GM18511 (cell line): ENCODE data around the gene POLR1B.
A peak's percentile ranks its signal among the peaks of the same experiment; 100 is the strongest.
"Not testable (repeated sequence)": the region's sequence is repeated elsewhere in the genome, so short reads cannot be mapped to it uniquely, and the experiment has no call there.

ENCODE experiments used
- ATAC-seq: cut with Tn5 transposase; IDR thresholded peaks from one replicate; pipeline ENCODE4 v1.9.1; 2021; ENCODE audit warnings: mild to moderate bottlenecking, moderate library complexity; ENCODE audit not compliant: unreplicated experiment

POLR1B gene, protein sequence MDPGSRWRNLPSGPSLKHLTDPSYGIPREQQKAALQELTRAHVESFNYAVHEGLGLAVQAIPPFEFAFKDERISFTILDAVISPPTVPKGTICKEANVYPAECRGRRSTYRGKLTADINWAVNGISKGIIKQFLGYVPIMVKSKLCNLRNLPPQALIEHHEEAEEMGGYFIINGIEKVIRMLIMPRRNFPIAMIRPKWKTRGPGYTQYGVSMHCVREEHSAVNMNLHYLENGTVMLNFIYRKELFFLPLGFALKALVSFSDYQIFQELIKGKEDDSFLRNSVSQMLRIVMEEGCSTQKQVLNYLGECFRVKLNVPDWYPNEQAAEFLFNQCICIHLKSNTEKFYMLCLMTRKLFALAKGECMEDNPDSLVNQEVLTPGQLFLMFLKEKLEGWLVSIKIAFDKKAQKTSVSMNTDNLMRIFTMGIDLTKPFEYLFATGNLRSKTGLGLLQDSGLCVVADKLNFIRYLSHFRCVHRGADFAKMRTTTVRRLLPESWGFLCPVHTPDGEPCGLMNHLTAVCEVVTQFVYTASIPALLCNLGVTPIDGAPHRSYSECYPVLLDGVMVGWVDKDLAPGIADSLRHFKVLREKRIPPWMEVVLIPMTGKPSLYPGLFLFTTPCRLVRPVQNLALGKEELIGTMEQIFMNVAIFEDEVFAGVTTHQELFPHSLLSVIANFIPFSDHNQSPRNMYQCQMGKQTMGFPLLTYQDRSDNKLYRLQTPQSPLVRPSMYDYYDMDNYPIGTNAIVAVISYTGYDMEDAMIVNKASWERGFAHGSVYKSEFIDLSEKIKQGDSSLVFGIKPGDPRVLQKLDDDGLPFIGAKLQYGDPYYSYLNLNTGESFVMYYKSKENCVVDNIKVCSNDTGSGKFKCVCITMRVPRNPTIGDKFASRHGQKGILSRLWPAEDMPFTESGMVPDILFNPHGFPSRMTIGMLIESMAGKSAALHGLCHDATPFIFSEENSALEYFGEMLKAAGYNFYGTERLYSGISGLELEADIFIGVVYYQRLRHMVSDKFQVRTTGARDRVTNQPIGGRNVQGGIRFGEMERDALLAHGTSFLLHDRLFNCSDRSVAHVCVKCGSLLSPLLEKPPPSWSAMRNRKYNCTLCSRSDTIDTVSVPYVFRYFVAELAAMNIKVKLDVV

DNA sequence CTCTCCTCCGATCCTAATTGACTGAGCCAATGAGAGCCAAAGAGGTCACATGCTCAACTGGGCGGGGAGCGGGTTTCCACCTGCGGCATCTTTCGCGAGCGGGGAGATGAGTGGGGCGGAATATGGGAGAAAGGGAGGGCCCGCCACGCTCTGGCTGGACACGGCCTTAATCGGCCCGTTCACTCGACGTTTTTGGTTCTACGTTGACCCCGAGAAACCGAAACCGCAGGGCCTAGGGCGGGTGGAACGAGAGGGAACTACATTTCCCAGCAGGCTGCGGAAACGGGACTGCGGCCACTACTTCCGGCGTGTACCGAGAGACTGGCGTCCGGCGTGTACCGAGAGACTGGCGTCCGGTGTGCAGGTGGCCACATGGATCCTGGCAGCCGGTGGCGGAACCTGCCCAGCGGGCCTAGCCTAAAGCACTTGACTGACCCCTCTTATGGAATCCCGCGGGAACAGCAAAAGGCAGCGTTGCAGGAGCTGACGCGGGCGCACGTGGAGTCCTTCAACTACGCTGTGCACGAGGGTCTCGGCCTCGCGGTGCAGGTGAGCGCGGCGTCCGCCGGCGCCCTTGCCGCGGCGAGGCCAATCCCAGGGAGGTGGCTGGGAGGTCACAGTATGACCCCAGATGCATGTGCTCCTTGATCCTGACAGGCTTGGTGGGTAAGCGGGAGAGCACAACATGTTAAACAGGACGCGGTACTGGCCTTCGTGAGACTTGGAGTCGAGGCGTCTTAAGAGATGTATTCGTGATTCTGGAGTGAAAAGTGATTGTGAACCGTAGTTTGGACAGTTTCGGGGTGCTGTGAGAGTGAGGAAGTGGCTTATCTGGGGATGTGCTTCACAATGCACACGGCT, at the start of gene POLR1B:
TSS of gene POLR1B (plus strand) at position 343 of the 861 bp plus-strand sequence. CDS start at position 373, 30 bp downstream.
- ATAC-seq, result peak; percentile 84

DNA sequence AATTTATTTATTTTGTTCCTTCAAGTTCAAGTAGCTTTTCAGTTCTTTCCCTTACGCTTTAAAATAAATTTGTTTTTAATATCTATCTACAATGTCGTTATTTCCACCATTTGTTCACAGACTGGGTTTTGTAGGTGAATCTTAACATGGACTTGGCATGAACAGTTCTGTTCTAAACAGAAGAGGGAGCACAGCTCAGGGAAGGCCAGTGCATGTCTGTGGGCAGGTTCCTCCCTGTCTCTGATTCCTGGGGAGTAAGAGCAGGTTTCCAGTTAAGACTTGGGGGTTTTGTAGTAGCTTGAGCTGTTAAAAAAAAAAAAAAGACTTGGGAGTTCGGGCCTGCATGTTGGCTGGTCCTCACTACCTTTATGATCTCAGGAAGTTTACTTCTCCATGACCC, 49.2 kb upstream of the POLR1B start:
- no peak for ATAC-seq

DNA sequence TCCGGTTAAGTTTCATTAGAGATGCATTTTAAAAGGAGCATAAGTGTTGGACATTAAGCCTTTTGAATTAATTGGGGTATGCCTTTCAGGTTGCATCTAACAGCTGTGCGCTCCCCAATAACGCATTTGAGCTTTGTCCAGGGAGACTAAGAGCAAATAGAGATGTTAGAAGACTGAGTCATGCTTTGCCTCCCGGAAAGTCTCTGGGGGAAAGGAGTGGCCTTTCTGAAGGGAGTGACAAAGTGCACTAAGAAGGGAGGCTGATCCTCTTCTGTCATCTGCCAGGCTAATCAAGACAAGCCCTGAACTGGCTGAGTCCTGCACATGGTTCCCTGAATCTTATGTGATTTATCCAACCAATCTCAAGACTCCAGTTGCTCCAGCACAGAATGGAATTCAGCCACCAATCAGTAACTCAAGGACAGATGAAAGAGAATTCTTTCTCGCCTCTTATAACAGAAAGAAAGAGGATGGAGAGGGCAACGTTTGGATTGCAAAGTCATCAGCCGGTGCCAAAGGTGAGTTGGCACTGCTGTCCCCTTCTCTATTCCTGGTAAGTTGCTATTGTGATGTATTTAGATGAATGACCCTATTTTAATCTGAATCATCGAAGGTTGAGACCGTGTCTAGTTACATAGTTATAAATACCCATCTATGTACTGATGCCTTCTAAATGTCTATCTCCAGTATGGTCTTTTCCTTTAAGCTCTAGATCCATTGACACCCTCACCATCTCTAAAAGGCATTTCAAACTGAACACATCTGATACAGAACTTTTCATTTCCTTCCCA, 48.2 kb upstream of the POLR1B start:
- no peak for ATAC-seq

DNA sequence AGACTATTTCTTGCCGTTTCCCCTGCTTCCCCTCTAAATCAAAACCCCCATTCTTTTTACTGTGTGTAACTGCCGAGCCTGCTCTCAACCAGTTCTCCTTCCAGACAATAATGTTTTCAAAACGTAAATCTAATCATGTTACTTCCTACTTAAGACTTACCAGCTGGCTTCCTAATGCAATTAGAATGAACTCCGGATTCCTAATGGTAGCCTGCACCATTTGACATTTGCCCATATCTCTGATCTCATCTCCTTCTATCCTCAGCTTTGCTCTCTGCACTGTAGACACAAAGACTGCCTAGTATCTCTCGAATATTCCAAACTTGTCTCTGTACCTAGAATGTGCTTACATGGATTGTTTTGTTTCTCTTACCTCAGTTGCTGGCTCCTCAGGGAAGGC, 47.4 kb upstream of the POLR1B start:
- ATAC-seq, result no peak

DNA sequence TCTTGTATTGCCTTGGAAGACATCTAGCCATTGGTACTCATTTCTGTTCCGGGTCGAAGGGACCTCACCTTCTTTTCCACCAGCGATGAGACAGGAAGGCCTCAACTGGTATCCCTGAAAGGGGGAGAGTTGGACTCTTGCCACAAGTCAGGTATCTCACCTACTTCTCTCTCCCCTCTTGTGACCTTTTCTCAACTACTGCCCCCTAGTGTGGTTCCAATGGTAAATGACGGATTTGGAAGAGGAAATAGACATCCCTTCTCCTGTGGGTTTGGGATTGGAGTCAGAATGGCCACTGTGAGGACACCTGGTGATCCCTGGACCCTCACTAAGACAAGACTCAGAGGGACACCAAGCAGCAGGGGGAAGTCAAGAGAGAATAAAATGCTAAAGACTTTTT, 46.4 kb upstream of the POLR1B start:
- not testable (repeated sequence) for ATAC-seq

DNA sequence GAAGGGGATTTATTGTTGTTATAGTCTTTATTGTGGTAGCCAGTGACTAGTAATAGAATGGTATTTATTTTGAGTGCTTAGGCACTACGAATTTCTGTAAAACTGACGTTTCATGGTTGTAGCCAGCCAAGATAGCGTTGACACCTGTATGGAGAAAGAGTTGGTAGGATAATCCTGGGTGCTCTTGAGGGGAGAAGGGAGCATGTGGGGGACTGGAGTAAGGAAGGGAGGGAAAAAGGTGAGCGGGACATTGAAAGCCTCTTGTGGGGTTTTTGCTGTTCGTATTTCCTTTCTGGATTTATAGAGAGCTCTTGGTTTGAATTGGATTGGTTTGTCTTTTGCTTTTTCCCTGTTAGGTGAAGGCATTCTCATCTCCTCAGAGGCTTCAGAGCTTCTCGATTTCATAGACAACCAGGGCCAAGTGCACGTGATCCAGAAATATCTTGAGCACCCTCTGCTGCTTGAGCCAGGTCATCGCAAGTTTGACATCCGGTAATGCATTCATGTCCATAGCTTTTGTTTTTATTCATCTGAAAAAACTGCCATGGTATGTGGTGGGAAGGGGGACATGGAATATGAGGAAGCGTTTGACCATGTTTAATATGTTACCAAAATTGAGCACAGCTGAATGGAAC, 41.3 kb upstream of the POLR1B start:
- not testable (repeated sequence) for ATAC-seq

DNA sequence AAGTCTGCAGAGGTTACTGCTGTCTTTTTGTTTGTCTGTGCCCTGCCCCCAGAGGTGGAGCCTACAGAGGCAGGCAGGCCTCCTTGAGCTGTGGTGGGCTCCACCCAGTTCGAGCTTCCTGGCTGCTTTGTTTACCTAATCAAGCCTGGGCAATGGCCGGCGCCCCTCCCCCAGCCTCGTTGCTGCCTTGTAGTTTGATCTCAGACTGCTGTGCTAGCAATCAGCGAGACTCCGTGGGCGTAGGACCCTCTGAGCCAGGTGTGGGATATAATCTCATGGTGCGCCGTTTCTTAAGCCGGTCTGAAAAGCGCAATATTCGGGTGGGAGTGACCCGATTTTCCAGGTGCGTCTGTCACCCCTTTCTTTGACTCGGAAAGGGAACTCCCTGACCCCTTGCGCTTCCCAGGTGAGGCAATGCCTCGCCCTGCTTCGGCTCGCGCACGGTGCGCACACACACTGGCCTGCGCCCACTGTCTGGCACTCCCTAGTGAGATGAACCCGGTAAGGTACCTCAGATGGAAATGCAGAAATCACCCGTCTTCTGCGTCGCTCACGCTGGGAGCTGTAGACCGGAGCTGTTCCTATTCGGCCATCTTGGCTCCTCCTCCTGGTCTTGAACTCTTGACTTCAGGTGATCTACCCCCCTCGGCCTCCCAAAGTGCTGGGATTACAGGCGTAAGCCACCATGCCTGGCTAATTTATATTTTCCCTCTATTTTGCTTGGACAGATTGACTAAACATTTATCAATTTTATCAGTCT, 32.8 kb upstream of the POLR1B start:
- ATAC-seq, result not testable (repeated sequence)

DNA sequence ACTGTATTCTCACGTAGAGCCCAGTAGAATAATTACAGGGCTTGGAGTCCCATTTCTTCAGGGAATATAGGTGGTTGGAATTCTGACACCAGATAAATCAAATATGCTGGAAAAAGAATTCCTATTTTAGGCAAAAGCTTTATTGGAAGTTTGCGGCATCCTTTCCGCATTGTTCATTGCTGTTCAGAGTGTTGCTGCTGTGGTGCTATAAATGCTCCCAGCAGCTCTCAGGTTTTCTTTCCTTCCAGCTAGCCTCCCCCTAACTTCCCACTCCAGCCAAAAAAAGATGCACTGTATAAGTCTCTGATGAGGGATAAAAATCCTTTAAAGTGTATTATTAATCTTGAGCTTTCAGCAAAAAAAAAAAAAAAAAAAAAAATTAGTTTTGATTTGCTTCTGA, 25.5 kb upstream of the POLR1B start:
- ATAC-seq, result no peak

DNA sequence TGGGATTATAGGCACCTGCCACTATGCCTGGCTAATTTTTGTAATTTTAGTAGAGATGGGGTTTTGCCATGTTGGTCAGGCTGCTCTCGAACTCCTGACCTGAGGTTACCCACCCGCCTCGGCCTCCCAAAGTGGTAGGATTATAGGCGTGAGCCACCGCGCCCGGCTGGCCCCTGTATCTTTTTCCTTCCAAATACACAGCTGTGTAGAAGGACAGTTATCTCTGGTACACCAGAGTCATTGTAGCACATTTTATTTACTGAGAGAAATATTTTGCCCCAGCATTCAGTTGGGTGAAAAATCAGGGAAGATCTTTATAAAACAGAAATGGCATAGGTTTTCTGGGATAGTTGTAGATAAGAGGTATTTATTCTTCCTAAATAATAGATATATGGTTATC, 23.5 kb upstream of the POLR1B start:
- no peak for ATAC-seq

DNA sequence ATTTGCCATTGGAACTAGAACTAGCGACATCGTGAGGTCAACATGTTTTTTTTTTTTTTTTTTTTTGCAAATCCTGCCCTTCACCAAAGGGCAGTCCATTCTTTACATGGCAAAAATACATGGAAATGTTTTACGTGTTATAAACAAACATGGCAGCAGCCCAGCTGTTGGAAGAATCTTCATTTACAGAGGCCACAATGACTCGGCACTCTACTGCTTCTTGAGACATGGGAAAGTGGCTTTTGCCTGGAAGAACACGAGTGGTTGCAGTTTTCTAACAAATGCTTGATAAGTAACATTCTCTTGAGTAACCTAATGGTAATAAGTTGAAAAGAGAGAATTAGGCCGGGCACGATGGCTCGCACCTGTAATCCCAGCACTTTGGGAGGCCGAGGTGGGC, 22.8 kb upstream of the POLR1B start:
- no peak for ATAC-seq

DNA sequence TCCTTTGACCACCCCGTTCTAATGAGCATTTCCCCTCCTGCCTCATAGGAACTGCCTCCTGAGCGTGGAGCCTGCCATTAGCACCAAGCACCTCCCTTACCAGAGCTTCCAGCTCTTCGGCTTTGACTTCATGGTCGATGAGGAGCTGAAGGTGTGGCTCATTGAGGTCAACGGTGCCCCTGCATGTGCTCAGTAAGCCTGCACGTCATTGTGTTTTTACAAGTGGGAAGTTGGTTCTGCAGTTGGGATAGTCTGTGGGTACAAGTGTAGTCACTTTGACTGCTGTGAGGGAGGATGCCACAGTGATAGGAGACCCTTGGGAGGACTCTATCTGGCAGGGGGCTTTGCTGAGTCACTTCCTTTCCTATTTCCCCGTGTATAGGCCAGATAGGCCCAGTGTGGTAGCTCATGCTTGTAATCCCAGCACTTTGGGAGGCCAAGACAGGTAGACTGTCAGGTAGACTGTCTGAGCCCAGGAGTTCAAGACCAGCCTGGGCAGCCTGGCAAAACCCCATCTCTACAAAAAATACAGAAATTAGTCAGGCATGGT, 22.0 kb upstream of the POLR1B start:
- ATAC-seq, result no peak

DNA sequence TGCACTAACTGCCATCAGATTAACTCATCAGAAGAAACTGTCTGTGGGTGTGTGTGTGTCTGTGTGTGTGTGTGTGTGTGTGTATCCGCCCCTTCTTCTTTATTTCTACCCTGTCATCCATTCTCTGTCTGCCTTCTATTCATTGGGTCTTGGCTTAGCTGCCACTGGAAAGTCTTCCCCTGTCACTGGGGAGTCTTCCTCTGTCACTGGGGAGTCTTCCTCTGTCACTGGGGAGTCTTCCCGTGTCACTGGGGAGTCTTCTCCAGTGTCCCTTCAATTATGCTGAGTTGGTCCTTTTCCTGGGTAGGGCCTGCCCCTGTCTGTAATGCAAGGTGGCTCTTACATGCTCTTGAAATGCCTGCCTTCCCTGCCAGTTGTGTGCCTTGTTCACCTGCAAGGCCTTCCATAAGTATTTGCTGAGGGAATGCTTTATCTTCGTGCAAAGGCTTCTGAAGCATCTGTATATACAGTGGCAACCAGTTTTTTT, 18.9 kb upstream of the POLR1B start:
- ATAC-seq, result no peak

DNA sequence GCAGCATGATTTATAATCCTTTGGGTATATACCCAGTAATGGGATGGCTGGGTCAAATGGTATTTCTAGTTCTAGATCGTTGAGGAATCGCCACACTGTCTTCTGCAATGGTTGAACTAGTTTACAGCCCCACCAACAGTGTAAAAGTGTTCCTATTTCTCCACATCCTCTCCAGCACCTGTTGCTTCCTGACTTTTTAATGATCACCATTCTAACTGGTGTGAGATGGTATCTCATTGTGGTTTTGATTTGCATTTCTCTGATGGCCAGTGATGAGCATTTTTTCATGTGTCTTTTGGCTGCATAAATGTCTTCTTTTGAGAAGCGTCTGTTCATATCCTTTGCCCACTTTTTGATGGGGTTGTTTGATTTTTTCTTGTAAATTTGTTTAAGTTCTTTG, 18.0 kb upstream of the POLR1B start:
- ATAC-seq, result not testable (repeated sequence)

DNA sequence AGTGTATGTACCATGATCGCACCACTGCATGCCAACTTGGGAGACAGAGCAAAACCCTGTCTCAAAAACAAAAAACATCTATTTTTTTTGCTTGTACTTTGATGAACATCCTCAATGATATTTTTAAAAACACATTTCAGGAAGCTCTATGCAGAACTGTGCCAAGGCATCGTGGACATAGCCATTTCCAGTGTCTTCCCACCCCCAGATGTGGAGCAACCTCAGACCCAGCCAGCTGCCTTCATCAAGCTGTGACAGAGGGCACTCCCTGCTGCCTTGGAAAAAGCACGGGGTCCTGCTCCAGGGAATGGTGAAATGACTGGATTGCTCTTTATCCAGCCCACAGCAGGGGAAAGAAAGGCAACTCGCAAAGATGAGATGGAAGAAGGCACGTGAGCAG, 13.7 kb upstream of the POLR1B start:
- no peak for ATAC-seq

DNA sequence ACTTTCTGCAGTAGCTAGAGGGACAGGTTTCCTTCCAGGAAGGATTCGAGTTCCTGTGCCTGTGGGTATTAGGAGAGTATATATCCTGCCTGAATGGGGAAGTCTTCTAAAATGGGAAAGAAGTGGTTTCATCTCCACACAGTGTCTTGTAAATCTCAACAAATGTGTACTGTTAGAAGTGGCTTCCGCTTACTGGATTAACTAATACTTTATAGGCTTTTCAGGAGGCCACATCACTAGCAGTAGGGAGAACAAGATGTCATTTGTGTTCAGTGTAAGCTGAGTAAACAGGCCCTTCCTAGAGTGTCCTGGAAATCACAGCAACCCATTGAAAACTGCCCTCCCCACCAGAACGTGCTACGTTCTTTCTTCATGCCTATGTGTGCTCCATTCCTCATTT, 12.5 kb upstream of the POLR1B start:
- ATAC-seq, result no peak

DNA sequence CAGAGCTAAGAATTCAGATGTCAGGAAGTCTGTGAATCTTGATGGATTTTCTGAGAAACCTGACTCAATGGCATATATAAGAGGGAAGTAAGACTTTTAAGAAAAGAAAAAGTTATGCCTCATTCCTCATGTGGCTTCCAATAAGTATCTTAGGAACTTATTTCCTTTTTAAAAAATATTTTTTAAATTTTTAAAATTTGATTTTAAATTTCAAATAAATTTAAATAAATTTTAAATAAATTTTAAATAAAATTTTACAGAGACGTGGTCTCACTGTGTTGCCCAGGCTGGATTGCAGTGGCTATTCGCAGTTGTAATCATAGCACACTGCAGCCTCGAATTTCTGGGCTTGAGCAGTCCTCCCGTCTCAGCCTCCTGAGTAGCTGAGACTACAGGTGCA, 11.5 kb upstream of the POLR1B start:
- ATAC-seq, result no peak

DNA sequence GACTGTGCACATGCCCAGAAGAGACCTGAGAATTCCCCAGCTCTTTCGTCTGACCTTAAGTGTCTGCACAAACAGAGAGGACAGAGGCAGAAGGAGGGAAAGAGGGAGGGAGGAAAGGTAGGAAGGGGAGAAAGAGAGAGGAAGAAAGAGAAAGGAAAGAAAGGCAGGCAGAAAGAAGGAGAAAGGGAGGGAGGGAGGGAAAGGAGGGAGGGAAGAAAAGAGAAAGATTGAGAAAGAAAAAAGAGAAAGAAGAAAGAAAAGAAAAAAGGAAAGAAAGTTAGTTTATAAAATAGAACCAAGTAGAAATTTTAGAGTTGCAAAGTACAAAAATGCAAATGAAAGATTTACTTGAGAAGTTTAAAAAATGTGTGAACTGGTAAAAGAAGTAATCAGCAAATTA, 7.4 kb upstream of the POLR1B start:
- ATAC-seq, result no peak

DNA sequence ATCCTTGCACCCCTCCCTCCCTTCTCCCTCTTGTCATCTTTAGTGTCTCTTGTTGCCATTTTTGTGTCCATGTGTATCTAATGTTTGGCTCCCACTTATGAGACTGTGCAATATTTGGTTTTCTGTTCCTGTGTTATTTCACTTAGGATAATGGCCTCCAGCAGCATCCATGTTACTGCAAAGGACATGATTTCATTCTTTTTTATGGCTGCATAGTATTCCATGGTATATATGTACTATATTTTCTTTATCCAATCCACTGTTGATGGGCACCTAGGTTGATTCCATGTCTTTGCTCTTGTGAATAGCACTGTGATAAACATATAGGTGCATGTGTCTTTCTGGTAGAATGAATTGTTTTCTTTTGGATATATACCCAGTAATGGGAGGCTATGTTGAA, 5.6 kb upstream of the POLR1B start:
- ATAC-seq, result not testable (repeated sequence)
